GM12865 (cell line): Measurements from ENCODE around the gene STPG2.
A peak's percentile ranks its signal among the peaks of the same experiment; 100 is the strongest.

Experiments used
- DNase-seq: peaks from one replicate; pipeline ENCODE4 v3.0.0; 2010; ENCODE audit warnings: low read depth
- H3K4me3 ChIP-seq: 2 replicates; pipeline ENCODE4 v1.5.1; 2011; ENCODE audit warnings: mild to moderate bottlenecking, low read depth, low read length, control low read depth
- TF ChIP-seq, protein P1 (sequence below): IDR thresholded peaks from 2 replicates; pipeline ENCODE4 v1.5.1; 2011; ENCODE audit warnings: low read length, control low read depth, low read depth, inconsistent platforms; ENCODE audit not compliant: insufficient read depth; ENCODE audit errors: missing control alignments

STPG2 gene

DNA sequence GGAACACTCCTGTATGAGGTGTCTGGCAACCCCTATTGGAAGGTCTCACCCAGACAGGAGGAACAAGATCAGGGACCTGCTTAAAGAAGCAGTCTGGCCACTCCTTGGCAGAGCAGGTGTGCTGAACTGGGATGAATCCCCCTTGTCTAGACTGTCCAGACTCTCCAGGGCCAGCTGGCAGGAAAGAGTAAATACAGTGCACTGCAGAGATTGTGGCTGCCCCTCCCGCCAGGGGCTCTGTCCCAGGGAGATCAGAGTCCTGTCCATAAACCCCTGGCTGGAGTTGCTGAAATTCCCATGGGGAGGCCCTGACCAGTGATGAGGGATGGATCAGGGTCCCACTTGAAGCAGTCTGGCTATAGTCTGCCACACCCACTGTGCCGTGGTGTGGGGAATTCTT, 17.7 kb downstream of the STPG2 start:
- TF ChIP-seq, protein P1, sequence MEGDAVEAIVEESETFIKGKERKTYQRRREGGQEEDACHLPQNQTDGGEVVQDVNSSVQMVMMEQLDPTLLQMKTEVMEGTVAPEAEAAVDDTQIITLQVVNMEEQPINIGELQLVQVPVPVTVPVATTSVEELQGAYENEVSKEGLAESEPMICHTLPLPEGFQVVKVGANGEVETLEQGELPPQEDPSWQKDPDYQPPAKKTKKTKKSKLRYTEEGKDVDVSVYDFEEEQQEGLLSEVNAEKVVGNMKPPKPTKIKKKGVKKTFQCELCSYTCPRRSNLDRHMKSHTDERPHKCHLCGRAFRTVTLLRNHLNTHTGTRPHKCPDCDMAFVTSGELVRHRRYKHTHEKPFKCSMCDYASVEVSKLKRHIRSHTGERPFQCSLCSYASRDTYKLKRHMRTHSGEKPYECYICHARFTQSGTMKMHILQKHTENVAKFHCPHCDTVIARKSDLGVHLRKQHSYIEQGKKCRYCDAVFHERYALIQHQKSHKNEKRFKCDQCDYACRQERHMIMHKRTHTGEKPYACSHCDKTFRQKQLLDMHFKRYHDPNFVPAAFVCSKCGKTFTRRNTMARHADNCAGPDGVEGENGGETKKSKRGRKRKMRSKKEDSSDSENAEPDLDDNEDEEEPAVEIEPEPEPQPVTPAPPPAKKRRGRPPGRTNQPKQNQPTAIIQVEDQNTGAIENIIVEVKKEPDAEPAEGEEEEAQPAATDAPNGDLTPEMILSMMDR = no peak
- no peak overlapping the region for H3K4me3 ChIP-seq
- no peak for DNase-seq

DNA sequence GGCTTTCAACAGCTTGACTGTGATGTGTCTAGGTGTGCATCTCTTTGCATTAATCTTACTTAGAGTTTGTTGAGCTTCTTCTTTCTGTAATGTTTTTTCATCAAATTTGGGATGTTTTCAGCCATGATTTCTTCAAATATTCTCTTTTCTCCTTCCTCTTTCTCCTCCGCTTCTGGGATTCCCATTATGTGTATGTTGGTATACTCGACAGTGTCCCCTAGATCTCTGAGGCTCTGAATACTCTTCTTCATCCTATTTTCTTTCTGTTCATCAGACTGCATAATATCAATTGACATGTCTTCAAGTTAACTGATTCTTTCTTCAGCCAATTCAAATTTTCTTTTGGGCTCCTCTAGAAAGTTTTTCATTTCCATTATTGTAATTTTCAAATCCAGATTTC, 25.9 kb downstream of the STPG2 start:
- no peak for DNase-seq
- TF ChIP-seq, protein P1 = no peak
- no peak overlapping the region for H3K4me3 ChIP-seq

DNA sequence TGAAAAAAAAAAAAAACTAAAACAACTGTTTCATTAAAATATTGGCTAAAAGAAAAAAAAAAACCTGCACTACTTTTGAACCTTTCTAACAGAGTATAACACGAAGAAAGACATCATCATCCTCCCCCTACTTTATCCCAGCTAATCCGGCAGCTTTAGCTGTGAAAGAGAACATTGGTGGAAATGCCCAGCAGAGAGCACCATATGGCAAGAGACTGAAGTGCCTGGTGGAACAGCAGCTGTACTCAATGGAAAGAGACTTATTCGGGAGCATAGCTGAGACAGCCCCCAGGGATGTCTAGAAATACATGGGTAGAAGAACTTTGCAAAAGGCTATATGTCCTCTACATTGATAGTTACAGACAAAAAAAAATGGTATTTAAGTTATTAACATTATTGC, 30.3 kb downstream of the STPG2 start:
- peak; percentile 13 for DNase-seq
- TF ChIP-seq, protein P1 = peak; percentile 6
- no peak overlapping the region for H3K4me3 ChIP-seq

DNA sequence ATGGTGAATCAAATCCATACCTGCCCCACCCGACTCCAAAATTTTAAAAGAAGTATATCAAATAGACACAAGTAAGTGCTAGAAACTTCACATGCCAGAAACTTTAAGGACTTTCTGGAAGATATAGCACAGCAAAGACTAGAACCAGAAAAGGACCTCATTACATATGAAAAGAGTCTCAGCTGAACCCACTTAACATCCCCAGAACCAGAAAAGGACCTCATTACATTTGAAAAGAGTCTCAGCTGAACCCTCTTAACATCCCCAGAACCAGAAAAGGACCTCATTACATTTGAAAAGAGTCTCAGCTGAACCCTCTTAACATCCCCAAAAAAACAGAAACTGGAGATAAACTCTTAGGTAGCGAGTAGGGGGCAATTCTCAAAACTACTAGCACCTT, 32.3 kb downstream of the STPG2 start:
- TF ChIP-seq, protein P1 = no peak
- DNase-seq = no peak
- no peak overlapping the region for H3K4me3 ChIP-seq

DNA sequence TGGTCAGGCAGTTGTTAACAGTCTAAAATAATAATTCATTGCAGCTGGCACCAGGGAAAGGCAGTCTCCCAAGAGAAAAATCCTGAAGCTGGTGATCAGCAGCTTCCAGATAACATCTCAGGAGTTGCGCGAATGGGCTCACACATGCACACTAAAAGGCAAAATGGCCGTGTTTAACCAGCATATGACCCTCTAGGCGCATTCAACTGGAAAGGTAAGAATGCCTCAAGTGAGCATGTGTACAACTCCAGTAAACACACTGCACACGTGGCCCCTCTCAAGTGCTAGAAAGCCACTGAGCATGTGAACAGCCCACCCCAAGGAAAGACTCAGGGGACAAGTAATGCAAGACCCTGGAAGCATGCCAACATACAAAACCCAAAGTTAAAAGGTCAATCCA, 33.1 kb downstream of the STPG2 start:
- no peak for DNase-seq
- no peak overlapping the region for H3K4me3 ChIP-seq
- TF ChIP-seq, protein P1 = no peak

DNA sequence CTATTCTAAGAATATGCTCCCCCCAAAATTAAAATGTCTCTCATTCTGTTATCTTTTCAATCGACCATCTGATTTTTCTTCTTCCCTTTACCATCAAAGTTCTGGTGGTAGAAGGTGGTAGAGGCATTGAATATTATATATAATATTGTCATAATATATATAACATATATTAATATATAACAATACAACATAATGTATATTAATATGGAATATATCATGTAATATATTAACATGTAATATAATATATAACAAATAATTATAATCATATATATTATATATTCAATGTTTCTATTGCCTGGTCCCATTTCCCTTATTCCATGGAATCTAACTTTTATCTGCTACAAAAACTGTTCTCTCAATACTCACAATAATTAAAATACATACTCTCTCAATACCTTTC, 40.6 kb downstream of the STPG2 start:
- no peak overlapping the region for H3K4me3 ChIP-seq
- no peak for DNase-seq
- TF ChIP-seq, protein P1 = no peak

DNA sequence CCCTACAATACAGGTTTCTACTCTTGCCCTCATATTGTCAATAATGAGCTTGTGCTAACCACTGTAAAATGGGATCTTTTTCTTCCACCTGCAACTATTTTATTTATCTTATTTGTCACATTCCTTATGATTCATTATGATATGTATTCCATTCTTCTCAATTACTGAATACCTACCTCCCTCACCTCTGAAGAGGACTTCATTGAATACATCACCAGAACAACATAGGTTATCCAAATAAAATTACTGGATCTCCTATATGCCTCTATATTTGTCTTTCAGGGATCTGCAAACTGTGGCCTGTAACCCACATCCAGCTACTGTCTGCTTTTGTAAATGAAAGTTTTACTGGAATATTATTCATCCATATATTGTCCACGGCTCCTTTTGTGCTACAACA, 41.3 kb downstream of the STPG2 start:
- H3K4me3 ChIP-seq = no peak overlapping the region
- no peak for DNase-seq
- TF ChIP-seq, protein P1 = no peak
